Stimulated activated CD4-positive, alpha-beta T cell treated with anti-CD3 and anti-CD28 coated beads, Interleukin-4, amount 100 ng/mL, for 4 hours (primary cell): ENCODE data around the gene PCDHA10.
"Not testable (repeated sequence)": the region's sequence is repeated elsewhere in the genome, so short reads cannot be mapped to it uniquely, and the experiment has no call there.

ENCODE experiments used
- DNase-seq, 2 experiments: peaks; one replicate each; pipeline ENCODE4 v3.0.0-alpha.2; 2020

The PCDHA10 gene

DNA sequence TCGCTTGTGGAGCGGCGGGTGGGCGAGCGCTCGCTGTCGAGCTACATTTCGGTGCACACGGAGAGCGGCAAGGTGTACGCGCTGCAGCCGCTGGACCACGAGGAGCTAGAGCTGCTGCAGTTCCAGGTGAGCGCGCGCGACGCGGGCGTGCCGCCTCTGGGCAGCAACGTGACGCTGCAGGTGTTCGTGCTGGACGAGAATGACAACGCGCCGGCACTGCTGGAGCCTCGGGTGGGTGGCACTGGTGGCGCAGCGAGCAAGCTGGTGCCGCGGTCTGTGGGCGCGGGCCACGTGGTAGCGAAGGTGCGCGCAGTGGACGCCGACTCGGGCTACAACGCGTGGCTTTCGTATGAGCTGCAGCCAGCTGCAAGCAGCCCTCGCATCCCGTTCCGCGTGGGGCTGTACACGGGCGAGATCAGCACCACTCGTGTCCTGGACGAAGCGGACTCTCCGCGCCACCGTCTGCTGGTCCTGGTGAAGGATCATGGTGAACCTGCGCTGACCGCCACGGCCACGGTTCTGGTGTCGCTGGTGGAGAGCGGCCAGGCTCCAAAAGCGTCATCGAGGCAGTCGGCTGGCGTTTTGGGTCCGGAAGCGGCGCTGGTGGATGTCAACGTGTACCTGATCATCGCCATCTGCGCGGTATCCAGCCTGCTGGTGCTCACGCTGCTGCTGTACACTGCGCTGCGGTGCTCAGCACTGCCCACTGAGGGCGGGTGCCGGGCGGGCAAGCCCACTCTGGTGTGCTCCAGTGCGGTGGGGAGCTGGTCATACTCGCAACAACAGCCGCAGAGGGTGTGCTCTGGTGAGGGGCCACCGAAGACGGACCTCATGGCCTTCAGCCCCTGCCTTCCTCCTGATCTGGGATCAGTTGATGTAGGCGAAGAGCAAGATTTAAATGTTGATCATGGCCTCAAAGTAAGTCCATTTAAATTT is 12.6 kb upstream of the PCDHA10 start:
- no peak for DNase-seq

DNA sequence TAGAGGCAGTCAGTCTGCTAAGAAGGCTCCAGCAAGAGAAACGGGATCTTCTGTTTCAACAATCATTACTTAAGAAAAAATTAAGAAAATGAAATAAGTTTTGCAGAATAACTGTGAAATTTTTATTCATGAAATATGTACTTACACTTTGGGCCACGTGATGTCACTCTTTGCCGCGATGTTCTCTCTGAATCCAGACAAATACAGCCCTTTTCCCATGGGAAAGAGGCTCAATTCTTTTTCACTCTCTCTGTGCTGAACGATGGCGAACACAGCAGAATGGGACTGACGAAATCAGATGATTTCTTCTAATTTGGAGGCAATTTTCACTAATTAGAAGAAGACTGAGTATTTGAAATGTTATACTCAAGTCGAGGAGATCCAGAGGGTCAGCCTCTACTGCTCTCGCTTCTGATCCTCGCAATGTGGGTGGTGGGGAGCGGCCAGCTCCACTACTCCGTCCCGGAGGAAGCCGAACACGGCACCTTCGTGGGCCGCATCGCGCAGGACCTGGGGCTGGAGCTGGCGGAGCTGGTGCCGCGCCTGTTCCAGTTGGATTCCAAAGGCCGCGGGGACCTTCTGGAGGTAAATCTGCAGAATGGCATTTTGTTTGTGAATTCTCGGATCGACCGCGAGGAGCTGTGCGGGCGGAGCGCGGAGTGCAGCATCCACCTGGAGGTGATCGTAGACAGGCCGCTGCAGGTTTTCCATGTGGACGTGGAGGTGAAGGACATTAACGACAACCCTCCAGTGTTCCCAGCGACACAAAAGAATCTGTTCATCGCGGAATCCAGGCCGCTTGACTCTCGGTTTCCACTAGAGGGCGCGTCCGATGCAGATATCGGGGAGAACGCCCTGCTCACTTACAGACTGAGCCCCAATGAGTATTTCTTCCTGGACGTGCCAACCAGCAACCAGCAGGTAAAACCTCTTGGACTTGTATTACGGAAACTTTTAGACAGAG is 7.3 kb upstream of the PCDHA10 start, which contains the start of gene PCDHA9:
TSS of gene PCDHA9 (plus strand) at position 244 of the 964 bp plus-strand sequence. CDS start at position 358, 114 bp downstream.
- not testable (repeated sequence) for DNase-seq

DNA sequence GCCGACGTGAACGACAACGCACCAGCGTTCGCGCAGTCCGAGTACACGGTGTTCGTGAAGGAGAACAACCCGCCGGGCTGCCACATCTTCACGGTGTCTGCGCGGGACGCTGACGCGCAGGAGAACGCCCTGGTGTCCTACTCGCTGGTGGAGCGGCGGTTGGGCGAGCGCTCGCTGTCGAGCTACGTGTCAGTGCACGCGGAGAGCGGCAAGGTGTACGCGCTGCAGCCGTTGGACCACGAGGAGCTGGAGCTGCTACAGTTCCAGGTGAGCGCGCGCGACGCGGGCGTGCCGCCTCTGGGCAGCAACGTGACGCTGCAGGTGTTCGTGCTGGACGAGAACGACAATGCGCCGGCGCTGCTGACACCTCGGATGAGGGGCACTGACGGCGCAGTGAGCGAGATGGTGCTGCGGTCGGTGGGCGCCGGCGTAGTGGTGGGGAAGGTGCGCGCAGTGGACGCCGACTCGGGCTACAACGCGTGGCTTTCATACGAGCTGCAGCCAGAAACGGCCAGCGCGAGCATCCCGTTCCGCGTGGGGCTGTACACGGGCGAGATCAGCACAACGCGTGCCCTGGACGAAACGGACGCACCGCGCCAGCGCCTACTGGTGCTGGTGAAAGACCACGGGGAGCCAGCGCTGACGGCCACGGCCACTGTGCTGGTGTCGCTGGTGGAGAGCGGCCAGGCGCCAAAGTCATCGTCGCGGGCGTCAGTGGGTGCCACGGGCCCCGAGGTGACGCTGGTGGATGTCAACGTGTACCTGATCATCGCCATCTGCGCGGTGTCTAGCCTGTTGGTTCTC is 5.7 kb upstream of the PCDHA10 start:
- DNase-seq = not testable (repeated sequence)

DNA sequence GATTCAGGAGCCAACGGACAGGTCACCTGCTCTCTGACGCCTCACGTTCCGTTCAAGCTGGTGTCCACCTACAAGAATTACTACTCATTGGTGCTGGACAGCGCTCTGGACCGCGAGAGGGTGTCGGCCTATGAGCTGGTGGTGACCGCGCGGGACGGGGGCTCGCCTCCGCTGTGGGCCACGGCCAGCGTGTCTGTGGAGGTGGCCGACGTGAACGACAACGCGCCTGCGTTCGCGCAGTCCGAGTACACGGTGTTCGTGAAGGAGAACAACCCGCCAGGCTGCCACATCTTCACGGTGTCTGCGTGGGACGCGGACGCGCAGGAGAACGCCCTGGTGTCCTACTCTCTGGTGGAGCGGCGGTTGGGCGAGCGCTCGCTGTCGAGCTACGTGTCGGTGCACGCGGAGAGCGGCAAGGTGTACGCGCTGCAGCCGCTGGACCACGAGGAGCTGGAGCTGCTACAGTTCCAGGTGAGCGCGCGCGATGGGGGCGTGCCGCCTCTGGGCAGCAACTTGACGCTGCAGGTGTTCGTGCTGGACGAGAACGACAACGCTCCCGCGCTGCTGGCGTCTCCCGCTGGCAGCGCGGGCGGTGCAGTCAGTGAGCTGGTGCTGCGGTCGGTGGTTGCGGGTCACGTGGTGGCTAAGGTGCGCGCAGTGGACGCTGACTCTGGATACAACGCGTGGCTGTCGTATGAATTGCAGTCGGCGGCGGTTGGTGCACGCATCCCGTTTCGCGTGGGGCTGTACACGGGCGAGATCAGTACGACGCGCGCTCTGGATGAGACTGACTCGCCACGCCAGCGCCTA is 1.7 kb downstream of the PCDHA10 start:
- no peak for DNase-seq

DNA sequence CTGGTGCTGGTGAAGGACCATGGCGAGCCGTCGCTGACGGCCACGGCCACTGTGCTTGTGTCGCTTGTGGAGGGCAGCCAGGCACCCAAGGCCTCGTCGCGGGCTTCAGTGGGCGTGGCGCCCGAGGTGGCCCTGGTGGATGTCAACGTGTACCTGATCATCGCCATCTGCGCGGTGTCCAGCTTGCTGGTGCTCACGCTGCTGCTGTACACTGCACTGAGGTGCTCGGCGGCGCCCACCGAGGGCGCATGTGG is 2.2 kb downstream of the PCDHA10 start:
- DNase-seq = no peak

DNA sequence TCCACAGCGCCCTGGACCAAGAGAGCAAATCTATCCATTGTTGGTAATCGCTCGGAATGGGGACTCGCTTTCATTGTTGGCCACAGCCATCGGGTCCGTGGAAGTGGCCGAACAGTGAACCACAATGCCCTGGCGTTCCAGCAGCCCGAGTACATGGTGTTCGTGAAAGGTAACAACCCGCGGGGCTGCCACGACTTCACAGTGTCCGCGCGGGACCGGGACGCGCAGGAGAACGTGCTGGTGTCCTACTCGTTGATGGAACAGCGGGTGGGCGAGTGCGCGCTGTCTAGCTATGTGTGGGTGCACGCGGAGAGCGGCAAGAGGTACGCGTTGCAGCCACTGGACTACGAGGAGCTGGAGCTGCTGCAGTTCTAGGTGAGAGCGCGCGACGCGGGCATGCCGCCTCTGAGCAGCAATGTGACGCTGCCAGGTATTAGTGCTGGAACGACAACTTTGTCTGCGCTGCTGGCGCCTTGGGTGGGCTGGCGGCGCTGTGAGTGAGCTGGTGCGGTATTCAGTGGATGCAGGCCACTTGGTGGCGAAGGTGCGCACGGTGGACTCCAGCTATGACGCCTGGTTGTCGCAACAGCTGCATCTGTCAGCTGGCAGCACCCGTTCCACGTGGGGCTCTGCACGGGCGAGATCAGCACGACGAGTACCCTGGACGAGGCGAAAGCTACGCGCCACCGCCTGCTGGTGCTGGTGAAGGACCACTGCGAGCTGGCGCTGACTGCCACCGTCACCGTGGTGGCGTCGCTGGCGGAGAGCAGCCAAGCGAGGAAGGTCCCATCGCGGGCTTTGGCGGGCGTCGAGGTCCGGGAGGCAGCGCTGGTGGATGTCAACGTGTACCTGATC is 7.0 kb downstream of the PCDHA10 start:
- DNase-seq = no peak

DNA sequence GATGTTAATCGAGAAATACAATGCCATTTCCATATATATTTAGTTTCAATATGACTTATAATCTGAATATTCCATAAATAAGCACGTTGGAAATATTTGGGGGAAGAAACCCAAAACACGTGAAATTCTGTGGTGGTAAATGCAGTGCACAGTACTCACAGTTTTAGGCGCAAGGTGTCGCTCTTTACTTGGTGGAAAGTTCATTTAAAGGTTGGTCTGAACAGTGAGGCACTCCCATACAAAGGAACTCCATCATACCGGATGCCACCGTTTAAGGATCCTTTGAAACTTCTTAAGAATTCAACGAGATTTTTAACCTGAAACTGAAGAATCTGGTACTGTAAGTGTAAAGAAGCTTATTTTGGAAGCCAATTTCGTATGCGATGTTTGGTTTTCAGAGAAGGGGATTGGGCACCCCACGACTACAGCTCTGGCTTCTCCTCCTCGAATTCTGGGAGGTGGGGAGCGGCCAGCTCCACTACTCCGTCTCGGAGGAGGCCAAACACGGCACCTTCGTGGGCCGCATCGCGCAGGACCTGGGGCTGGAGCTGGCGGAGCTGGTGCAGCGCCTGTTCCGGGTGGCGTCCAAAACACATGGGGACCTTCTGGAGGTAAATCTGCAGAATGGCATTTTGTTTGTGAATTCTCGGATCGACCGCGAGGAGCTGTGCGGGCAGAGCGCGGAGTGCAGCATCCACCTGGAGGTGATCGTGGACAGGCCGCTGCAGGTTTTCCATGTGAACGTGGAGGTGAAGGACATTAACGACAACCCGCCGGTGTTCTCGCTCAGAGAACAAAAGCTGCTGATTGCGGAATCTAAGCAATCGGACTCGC is 13.2 kb downstream of the PCDHA10 start, which contains the start of gene PCDHA11:
TSS of gene PCDHA11 (plus strand) at position 237 of the 834 bp plus-strand sequence. CDS start at position 384, 147 bp downstream.
- DNase-seq = no peak

DNA sequence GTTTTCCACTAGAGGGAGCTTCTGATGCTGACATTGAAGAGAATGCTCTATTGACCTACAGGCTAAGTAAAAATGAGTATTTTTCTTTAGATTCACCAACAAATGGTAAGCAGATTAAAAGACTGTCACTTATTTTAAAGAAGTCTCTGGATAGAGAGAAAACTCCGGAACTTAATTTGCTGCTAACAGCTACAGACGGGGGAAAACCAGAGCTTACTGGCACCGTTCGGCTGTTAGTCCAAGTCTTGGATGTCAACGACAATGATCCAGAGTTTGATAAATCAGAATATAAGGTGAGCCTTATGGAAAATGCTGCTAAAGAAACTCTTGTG is 13.8 kb downstream of the PCDHA10 start:
- DNase-seq = no peak

DNA sequence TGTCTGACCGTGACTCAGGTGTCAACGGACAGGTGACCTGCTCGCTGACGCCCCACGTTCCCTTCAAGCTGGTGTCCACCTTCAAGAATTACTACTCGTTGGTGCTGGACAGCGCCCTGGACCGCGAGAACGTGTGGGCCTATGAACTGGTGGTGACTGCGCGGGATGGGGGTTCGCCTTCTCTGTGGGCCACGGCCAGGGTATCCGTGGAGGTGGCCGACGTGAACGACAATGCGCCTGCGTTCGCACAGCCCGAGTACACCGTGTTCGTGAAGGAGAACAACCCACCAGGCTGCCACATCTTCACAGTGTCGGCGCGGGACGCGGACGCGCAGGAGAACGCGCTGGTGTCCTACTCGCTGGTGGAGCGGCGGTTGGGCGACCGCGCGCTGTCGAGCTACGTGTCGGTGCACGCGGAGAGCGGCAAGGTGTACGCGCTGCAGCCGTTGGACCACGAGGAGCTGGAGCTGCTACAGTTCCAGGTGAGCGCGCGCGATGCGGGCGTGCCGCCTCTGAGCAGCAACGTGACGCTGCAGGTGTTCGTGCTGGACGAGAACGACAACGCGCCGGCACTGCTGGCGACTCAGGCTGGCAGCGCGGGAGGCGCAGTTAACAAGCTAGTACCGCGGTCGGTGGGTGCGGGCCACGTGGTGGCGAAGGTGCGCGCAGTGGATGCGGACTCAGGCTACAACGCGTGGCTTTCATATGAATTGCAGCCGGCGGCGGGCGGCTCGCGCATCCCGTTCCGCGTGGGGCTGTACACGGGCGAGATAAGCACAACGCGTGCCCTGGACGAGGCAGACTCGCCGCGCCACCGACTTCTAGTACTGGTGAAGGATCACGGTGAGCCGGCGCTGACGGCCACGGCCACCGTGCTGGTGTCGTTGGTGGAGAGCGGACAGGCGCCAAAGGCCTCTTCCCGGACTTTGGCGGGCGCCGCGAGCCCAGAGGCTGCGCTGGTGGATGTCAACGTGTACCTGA is 14.8 kb downstream of the PCDHA10 start:
- no peak for DNase-seq

DNA sequence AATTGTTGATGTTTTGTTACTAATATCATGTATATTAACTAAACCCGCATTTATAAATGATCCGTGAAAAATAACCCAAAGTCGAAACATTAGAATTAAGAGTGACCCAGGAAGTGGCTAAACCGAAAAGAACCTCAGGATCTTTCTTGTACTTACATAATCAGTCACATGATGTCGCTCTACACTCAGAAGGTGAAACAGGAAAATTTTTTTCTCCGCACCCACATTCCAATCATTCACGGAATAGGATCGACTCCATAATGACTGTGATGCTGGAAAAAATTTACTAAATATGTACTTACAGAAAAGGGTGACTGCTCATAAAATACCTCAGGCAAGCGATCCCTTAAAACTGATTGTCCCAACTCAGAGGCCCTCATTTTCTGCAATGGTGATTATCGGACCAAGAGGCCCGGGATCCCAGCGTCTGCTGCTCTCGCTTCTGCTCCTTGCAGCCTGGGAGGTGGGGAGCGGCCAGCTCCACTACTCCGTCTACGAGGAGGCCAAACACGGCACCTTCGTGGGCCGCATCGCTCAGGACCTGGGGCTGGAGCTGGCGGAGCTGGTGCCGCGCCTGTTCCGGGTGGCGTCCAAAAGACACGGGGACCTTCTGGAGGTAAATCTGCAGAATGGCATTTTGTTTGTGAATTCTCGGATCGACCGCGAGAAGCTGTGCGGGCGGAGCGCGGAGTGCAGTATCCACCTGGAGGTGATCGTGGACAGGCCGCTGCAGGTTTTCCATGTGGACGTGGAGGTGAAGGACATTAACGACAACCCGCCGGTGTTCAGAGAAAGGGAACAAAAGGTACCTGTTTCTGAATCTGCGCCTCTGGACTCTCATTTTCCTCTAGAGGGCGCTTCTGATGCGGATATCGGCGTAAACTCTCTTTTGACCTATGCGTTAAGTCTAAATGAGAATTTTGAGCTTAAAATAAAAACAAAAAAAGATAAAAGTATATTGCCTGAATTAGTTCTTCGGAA is 19.7 kb downstream of the PCDHA10 start, which contains the start of gene PCDHA12:
TSS of gene PCDHA12 (plus strand) at position 224 of the 981 bp plus-strand sequence. CDS start at position 389, 165 bp downstream.
- no peak for DNase-seq

DNA sequence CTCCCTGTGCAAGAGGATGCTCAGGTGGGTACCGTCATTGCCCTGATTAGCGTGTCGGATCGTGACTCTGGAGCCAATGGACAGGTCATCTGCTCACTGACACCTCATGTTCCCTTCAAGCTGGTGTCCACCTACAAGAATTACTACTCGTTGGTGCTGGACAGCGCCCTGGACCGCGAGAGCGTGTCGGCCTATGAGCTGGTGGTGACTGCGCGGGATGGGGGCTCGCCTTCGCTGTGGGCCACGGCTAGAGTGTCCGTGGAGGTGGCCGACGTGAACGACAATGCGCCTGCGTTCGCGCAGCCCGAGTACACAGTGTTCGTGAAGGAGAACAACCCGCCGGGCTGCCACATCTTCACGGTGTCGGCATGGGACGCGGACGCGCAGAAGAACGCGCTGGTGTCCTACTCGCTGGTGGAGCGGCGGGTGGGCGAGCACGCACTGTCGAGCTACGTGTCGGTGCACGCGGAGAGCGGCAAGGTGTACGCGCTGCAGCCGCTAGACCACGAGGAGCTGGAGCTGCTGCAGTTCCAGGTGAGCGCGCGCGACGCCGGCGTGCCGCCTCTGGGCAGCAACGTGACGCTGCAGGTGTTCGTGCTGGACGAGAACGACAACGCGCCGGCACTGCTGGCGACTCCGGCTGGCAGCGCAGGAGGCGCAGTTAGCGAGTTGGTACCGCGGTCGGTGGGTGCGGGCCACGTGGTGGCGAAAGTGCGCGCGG is 21.0 kb downstream of the PCDHA10 start:
- DNase-seq = not testable (repeated sequence)

DNA sequence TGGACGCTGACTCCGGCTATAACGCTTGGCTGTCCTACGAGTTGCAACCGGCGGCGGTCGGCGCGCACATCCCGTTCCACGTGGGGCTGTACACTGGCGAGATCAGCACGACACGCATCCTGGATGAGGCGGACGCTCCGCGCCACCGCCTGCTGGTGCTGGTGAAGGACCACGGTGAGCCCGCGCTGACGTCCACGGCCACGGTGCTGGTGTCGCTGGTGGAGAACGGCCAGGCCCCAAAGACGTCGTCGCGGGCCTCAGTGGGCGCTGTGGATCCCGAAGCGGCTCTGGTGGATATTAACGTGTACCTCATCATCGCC is 21.5 kb downstream of the PCDHA10 start:
- DNase-seq = no peak

DNA sequence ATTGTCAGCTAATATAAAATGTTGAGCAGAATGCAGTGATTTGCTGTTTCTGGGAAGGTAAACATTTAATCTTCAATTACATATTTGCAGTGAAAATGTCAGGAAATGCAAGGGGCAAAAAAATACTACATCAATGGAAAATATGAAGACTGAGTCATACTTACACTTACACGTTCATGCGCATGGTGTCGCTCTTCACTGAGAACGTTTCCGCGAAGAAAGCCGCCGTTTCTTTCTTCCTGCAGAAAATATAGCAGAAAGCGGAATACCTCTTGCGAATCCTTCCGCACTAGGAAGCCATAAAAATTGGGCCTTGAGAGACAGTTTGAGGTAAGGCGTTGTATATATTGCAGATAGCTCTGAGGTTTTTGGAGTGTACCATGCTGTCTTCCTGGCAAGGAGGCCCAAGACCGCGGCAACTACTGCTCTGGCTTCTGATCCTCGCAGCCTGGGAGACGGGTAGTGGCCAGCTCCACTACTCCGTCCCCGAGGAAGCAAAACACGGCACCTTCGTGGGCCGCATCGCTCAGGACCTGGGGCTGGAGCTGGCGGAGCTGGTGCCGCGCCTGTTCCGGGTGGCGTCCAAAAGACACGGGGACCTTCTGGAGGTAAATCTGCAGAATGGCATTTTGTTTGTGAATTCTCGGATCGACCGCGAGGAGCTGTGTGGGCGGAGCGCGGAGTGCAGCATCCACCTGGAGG is 26.3 kb downstream of the PCDHA10 start, which contains the start of gene PCDHA13:
TSS of gene PCDHA13 (plus strand) at position 236 of the 702 bp plus-strand sequence. CDS start at position 381, 145 bp downstream.
- no peak for DNase-seq

DNA sequence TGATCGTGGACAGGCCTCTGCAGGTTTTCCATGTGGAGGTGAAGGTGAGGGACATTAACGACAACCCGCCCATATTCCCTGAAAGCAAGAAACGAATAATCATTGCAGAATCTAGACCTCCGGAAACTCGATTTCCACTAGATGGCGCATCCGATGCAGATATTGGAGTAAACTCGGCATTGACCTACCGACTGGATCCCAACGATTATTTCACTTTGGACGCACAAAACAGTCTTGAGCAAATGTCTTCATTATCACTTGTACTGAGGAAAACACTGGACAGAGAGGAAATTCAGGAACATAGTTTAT is 26.8 kb downstream of the PCDHA10 start:
- DNase-seq = no peak

DNA sequence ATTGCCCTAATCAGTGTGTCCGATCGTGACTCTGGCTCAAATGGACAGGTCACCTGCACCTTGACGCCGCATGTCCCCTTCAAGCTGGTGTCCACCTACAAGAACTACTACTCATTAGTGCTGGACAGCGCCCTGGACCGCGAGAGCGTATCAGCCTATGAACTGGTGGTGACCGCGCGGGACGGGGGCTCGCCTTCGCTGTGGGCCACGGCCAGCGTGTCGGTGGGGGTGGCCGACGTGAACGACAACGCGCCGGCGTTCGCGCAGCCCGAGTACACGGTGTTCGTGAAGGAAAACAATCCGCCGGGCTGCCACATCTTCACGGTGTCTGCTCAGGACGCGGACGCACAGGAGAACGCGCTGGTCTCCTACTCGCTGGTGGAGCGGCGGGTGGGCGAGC is 27.7 kb downstream of the PCDHA10 start:
- DNase-seq = no peak
